ENCODE measurements around the gene TGOLN2.

The TGOLN2 gene

DNA sequence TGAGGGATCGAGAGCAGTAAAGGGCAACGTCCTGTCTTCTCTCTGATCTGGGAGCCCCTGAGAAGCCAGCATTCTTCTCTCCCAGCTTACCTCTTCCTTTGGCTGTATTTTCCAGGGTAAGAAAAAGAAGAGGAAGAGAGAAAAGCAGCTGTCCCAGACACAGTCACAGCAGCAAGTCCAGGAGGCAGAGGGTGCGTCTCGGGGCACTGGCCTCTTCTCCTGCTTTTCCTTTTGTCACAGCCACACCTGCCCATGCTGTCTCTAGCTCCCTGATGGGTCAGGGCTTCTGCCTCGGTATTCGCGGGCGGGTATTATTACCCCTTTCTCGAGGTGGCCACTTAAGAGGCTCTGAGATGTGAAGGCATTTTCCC lies 20.3 kb downstream of the TGOLN2 start:
- DNase-seq = no peak

DNA sequence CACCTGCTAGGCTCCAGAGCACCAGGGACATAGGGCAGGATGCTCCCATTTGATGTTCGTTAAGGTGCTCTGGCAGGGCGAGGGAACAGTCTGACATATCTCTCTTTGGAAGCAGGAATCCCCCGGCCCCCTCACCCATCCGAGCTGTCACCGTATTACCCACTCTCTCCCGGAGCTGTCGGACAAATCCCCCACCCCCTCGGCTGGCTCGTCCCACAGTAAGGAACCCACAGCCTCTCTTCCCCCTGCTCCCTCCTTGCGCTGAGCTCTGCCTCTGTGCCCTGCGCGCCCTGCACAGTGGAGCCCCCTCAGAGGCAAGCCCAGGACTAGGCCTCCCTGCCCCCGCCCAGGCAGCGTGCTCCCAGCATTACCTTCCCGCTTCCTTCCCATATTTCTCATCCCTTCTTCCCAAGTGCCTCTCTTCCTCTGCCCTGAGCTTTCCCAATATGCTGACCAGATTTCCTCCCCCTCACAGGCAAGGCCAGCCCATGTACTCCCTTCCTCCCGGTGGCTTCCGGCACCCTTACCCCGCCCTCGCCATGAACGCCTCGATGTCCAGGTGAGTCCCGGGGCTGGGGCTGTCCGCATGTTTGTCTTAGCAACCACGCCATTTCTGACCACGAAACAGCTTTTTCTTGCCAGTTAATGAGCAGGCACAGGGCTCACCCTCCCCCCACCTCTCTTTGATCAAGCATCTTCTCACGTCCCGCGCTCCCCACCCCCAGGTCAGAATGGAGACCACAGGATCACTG lies 23.8 kb downstream of the TGOLN2 start:
- no peak for DNase-seq

- DNase-seq = no peak
Measured at GRCh38 chr2:85302121-85302520, 25.7 kb downstream of the TGOLN2 start.

- DNase-seq = no peak
Measured at GRCh38 chr2:85291425-85292023, 36.3 kb downstream of the TGOLN2 start.

DNA sequence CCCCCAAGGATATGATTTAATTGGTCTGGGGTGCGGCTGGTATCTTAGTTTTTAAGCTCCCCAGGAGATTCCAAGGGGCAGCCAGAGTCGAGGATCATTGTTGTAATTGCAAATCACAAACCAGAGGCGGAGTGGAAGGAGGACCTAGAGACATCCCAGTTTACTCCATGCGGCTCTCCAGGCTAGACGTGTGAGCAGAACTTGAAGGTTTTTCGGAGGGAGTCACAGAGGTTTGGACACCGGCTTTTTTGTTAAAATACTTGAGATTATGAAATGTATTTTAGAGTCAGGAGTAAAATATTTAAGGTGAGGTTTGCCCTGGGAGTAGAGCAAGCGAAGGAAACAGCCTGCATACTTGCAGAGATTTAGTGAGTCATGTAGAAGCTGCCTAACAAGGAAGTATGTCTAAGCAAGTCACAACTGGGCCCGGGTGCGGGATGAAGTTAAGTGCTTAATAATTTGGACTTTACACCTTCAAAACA lies 39.5 kb downstream of the TGOLN2 start:
- no peak for DNase-seq

DNA sequence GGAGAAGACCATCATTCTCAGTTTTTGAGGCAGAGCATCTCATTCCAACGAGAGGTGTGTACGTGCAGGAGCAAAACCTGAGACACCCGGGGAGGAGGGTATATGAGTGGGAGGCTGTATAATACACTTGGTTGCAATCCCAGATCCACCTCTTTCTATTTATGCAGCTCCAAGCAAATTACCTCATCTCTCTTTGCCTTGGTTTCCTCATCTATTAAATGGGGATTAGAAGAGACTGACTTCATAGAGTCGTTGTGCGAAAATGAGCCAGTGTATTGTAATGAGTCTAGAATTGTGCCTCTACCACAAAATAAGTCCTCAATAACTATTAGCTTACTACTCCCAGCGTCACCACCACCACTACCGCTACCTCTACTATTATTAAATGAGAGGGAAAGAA lies 40.1 kb downstream of the TGOLN2 start:
- DNase-seq = no peak

- no peak for DNase-seq
Measured at GRCh38 chr2:85286918-85287317, 40.9 kb downstream of the TGOLN2 start.

- no peak for DNase-seq
Measured at GRCh38 chr2:85283641-85284040, 44.1 kb downstream of the TGOLN2 start.

DNA sequence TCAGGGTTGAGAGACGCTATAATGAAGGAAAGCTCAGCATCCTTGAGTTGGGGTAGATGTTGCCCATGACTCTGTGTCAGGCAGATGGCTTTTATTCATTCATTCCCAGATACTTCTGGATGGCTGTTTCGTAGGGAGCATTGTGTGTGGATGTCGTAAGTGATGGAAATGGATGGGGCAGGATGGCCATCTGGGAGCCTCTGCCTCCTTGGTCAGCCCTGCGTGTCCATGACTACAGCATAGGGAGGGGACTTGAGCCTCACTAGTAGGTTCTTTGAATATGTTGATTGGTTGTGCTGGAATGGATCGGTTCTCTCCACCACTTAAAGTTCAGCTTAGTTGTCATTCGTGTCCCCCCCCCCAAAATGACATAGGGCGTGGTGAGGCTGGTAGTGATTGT lies 44.9 kb downstream of the TGOLN2 start:
- no peak for DNase-seq

GRCh38 chr2:85281553-85281952 lies 46.2 kb downstream of the TGOLN2 start:
- no peak for DNase-seq

- no peak for DNase-seq
Measured at GRCh38 chr2:85278361-85278760, 49.4 kb downstream of the TGOLN2 start.

GRCh38 chr2:85277416-85278158 lies 50.2 kb downstream of the TGOLN2 start:
- no peak for DNase-seq

GRCh38 chr2:85276571-85277118 lies 51.1 kb downstream of the TGOLN2 start:
- no peak for DNase-seq

GRCh38 chr2:85275984-85276540 lies 51.7 kb downstream of the TGOLN2 start:
- no peak for DNase-seq

DNA sequence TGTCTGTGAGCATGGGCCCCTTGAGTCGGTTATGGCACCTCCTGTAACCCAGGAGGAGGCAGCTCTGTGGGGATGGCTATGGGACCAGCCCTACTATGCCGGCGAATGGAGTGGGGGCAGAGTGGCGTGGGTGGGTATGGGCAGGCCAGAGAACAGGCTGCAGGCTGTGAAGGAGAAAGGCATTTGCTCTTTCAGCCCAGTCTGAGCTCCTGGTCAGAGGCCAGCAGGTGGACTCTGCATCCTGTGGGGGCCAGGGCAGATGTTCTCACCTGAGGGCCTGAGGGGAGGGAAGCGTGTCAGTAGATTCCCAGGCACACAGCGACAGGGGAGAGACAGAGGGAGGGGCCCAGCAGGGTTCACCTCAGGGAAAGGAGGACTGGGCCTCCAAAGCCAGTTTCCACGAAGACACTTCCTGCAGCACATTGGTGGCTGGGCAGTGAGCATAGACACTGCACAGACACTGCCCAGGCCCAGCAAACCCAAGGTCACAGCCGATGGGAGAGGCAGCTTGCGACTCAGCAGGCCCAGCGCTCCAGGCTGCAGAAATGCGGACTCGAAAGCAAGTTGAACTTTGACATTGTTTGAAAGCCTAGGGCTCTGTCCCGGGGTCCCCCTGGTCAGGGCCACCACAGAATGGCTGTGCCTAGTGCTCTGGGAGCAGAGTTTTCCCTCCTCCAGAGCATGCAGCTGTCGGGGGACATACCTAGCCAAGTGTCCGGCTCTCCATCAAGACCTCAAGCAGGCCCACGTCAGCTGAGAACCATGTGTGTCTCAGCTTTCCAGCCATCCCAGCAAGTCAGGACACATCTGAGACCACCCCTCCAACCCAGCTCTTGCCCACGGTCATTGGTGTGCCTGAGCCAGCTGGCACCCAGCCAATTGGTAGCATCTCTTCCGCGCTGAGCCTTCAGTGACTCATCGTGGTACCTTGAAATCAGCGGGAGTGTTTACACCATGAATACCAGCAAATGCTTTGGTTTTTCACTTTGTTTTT lies 53.8 kb downstream of the TGOLN2 start:
- DNase-seq = peak; percentile 65

- DNase-seq = no peak
Measured at GRCh38 chr2:85272357-85272756, 55.4 kb downstream of the TGOLN2 start.

GRCh38 chr2:85269959-85270358 lies 57.8 kb downstream of the TGOLN2 start:
- peak; percentile 50 for DNase-seq
